K562 (cell line): ENCODE results near the gene SEMA6B. TPM values are rescaled to one million over a fixed set of nuclear protein-coding genes. Genes with fewer than 3 reads are reported as not detected.

Experiments used
- ATAC-seq: fragments of 200-7000 bp; cut with Tn5 transposase; 3 replicates; pipeline ENCODE4 v1.9.1; 2020; ENCODE audit warnings: moderate library complexity
- BruUV-seq: library from RNA; stranded (reverse); fragments of 400-500 nt; replicated peaks from 2 replicates; lab custom pipeline; 2021; lab: Mats Ljungman, UMichigan
- CTCF ChIA-PET: fragments of 300-600 bp; formaldehyde crosslinking; extraction: SDS; loops from one replicate; lab custom pipeline; 2021; ENCODE audit warnings: low intra/inter-chr PET ratio; lab: Yijun Ruan, JAX
- POLR2A ChIA-PET: fragments of 300-600, 350-650 bp; sonication (Branson Sonifier 250); formaldehyde crosslinking; extraction: SDS; loops from one replicate; lab custom pipeline; 2021; ENCODE audit warnings: antibody characterized with exemption, inconsistent platforms; lab: Yijun Ruan, JAX
- DNase-seq, 4 experiments: peaks; one replicate each; pipeline versions ENCODE4 v3.0.0 to v3.0.0-alpha.2; 2011 to 2018; ENCODE audit warnings: low spot score in 3 of 4, mixed read lengths in 3 of 4; ENCODE audit errors: extremely low read depth in 1 of 4
- FAIRE-seq: peaks from 2 replicates; lab custom pipeline; 2011; peaks lifted over from hg19 to GRCh38; lab: Jason Lieb, UNC
- H2AFZ ChIP-seq: 2 replicates; pipeline ENCODE4 v1.6.0; 2011; ENCODE audit warnings: low read depth, low read length, control low read depth, inconsistent platforms
- H3K27ac ChIP-seq: fragments of 200-600 bp; 3 replicates; pipeline ENCODE4 v1.8.0; 2011; ENCODE audit warnings: low read depth, mild to moderate bottlenecking, control low read depth, inconsistent platforms, low read length, moderate library complexity, mixed read lengths; ENCODE audit errors: extremely low read depth
- H3K27me3 ChIP-seq, 2 experiments: fragments of 300-600 bp in 1 of 2; 2 replicates in 1 of 2; 3 replicates in 1 of 2; pipeline versions ENCODE4 v1.6.0 to v1.8.0; 2011; ENCODE audit warnings: inconsistent platforms in 2 of 2, low read length in 2 of 2, mild to moderate bottlenecking in 1 of 2, mixed read lengths in 1 of 2, moderate library complexity in 1 of 2; ENCODE audit not compliant: control insufficient read depth in 2 of 2, insufficient read depth in 2 of 2
- H3K36me3 ChIP-seq: fragments of 300-600 bp; 3 replicates; pipeline ENCODE4 v1.8.0; 2011; ENCODE audit warnings: mild to moderate bottlenecking, low read length, inconsistent platforms; ENCODE audit not compliant: control insufficient read depth, insufficient read depth
- H3K4me1 ChIP-seq, 2 experiments: fragments of 200-600 bp in 1 of 2; replicated peaks in 1 of 2; 2 replicates in 1 of 2; 3 replicates in 1 of 2; pipeline versions ENCODE4 v1.5.1 to v1.8.0; 2011; ENCODE audit warnings: inconsistent platforms in 2 of 2, low read length in 2 of 2, mild to moderate bottlenecking in 1 of 2, mixed read lengths in 1 of 2, moderate library complexity in 1 of 2; ENCODE audit not compliant: control insufficient read depth in 2 of 2, insufficient read depth in 2 of 2
- H3K4me2 ChIP-seq: 2 replicates; pipeline ENCODE4 v1.6.1; 2011; ENCODE audit warnings: low read length, control low read depth, inconsistent platforms, mixed read lengths; ENCODE audit not compliant: insufficient read depth
- H3K4me3 ChIP-seq: fragments of 200-600 bp; sonication (generic), shearing (Covaris generic); 2 replicates; pipeline ENCODE4 v1.5.1; 2016; ENCODE audit warnings: control low read depth, inconsistent platforms
- H3K79me2 ChIP-seq: fragments of 200-600 bp; 3 replicates; pipeline ENCODE4 v1.8.0; 2011; ENCODE audit warnings: low read length, inconsistent platforms; ENCODE audit not compliant: control insufficient read depth, insufficient read depth
- H3K9ac ChIP-seq, 2 experiments: 2 replicates each; pipeline versions ENCODE4 v1.6.0 to v1.6.1; 2011; ENCODE audit warnings: low read depth in 2 of 2, low read length in 2 of 2, control low read depth in 1 of 2, inconsistent platforms in 1 of 2, mild to moderate bottlenecking in 1 of 2, mixed read lengths in 1 of 2; ENCODE audit not compliant: insufficient read depth in 1 of 2
- H3K9me1 ChIP-seq: one replicate; pipeline ENCODE4 v1.6.0; 2011; ENCODE audit warnings: inconsistent platforms, mild to moderate bottlenecking, low read length, moderate library complexity; ENCODE audit not compliant: control insufficient read depth, insufficient read depth
- H3K9me3 ChIP-seq: replicated peaks from 2 replicates; pipeline ENCODE4 v1.5.1; 2011; ENCODE audit warnings: low read depth, low read length, inconsistent platforms; ENCODE audit not compliant: control insufficient read depth, insufficient read depth
- H4K20me1 ChIP-seq: replicated peaks from 2 replicates; pipeline ENCODE4 v1.6.1; 2011; ENCODE audit warnings: low read length, inconsistent platforms, mixed read lengths; ENCODE audit not compliant: control insufficient read depth, insufficient read depth
- CCNT2 ChIP-seq: IDR thresholded peaks from 2 replicates; pipeline ENCODE4 v1.6.1; 2011; ENCODE audit warnings: borderline replicate concordance, low read depth, mild to moderate bottlenecking, moderate library complexity, mixed read lengths, low read length; ENCODE audit not compliant: insufficient read length; ENCODE audit errors: extremely low read depth
- CHD2 ChIP-seq: IDR thresholded peaks from 2 replicates; pipeline ENCODE4 v1.6.1; 2011; ENCODE audit warnings: low read depth, low read length
- CHD4 ChIP-seq: fragments of 200-600 bp; sonication (generic); IDR thresholded peaks from 3 replicates; pipeline ENCODE4 v1.6.1; 2012; ENCODE audit warnings: low read depth, mild to moderate bottlenecking, mixed read lengths, low read length, inconsistent platforms; ENCODE audit not compliant: insufficient read depth, insufficient replicate concordance, poor library complexity, severe bottlenecking
- HCFC1 ChIP-seq: IDR thresholded peaks from 2 replicates; pipeline ENCODE4 v1.6.1; 2012; ENCODE audit warnings: low read depth, low read length, improper control_type of control experiment
- ILK ChIP-seq: fragments of 450-650 bp; IDR thresholded peaks from 2 replicates; pipeline ENCODE4 v1.6.1; 2016; ENCODE audit warnings: missing genetic modification characterization, low read depth, mild to moderate bottlenecking, missing compliant biosample characterization, moderate library complexity, borderline replicate concordance
- JUND ChIP-seq, 2 experiments: IDR thresholded peaks; 2 replicates in 1 of 2; 3 replicates in 1 of 2; pipeline ENCODE4 v1.6.1; 2011; ENCODE audit warnings: borderline replicate concordance in 2 of 2, low read depth in 2 of 2, low read length in 2 of 2, improper control_type of control experiment in 1 of 2, missing biosample characterization in 1 of 2, missing genetic modification characterization in 1 of 2, missing genetic modification reagents in 1 of 2
- POLR2G ChIP-seq: fragments of 200-400 bp; formaldehyde crosslinking; IDR thresholded peaks from 2 replicates; pipeline ENCODE4 v1.6.1; 2017; ENCODE audit warnings: low read depth, mild to moderate bottlenecking, antibody characterized with exemption, low read length, moderate library complexity
- RBM22 ChIP-seq: fragments of 200-400 bp; formaldehyde crosslinking; IDR thresholded peaks from 2 replicates; pipeline ENCODE4 v1.6.1; 2018; ENCODE audit warnings: low read length, low read depth; ENCODE audit not compliant: poor library complexity, severe bottlenecking
- ZNF197 ChIP-seq: fragments of 200-800 bp; sonication (Bioruptor generic); IDR thresholded peaks from 2 replicates; pipeline ENCODE4 v1.6.1; 2016; ENCODE audit warnings: low read depth, missing genetic modification characterization, missing compliant biosample characterization
- WGBS: fragments of 100-300 bp; shearing (Covaris generic); methylation state at CpG from one replicate; pipeline ENCODE4 v1.1.6; 2016; ENCODE audit warnings: low coverage, mixed read lengths; ENCODE audit not compliant: insufficient coverage; ENCODE audit errors: missing lambda C conversion rate; 5-methylcytosine and 5-hydroxymethylcytosine counted together
- in situ Hi-C: fragments of 300-500 bp; cut with MboI; formaldehyde crosslinking; loops from 4 replicates; pipeline ENCODE4 v1.15.0; 2018; ENCODE audit warnings: inconsistent platforms, mixed read lengths
- intact Hi-C: fragments of 100-400 bp; cut with micrococcal nuclease; formaldehyde crosslinking; loops from 2 replicates; pipeline ENCODE4 v1.14.2; 2022
- polyA plus RNA-seq, 8 experiments: library from polyadenylated mRNA; depleted of rRNA in 4 of 8; stranded (reverse) in 5 of 8; unstranded in 3 of 8; fragments of >200 nt; fragmentation: Nextera tagmentation in 2 of 8; fragmentation: Illumina TruSeq in 1 of 8; extraction: Ambion mirVana in 2 of 8; extraction: Trizol in 1 of 8; gene quantifications; 2 replicates each; pipeline versions ENCODE4 v1.2.1 to v1.2.3, GENCODE V29; 2011 to 2014; ENCODE audit warnings: inconsistent platforms in 1 of 8, missing spikeins in 1 of 8
- total RNA-seq, 7 experiments: library from RNA; depleted of rRNA in 6 of 7; stranded (reverse); fragments of >200 nt in 6 of 7; fragmentation: Illumina TruSeq in 2 of 7; extraction: Trizol in 2 of 7; gene quantifications; 2 replicates each; pipeline versions ENCODE4 v1.2.1 to v1.2.3, GENCODE V29; 2011 to 2021; ENCODE audit warnings: low replicate concordance in 1 of 7
- TF ChIP-seq, protein P1 (sequence below), 2 experiments: fragments of 450-650 bp in 1 of 2; sonication (generic) in 1 of 2; formaldehyde crosslinking; conservative IDR thresholded peaks; 2 replicates each; pipeline versions ENCODE4 v1.4.0 to v1.8.1; 2020 to 2022; ENCODE audit warnings: mild to moderate bottlenecking in 1 of 2, missing genetic modification reagents in 1 of 2
- TF ChIP-seq, protein P2 (sequence below): sonication (generic); formaldehyde crosslinking; IDR thresholded peaks from 2 replicates; pipeline ENCODE4 v1.9.0; 2022; ENCODE audit warnings: mild to moderate bottlenecking, missing genetic modification reagents
- TF ChIP-seq, protein P3 (sequence below): IDR thresholded peaks from 2 replicates; pipeline ENCODE4 v1.6.1; 2014; ENCODE audit warnings: antibody characterized with exemption

The SEMA6B gene
- total and polyA plus RNA-seq, 9 of the 15 experiments (the other 6 are each of a cell fraction or from before 2014, with no cell fraction given): 0.65 to 4.6 (median 2.5) TPM; not detected in 2

DNA sequence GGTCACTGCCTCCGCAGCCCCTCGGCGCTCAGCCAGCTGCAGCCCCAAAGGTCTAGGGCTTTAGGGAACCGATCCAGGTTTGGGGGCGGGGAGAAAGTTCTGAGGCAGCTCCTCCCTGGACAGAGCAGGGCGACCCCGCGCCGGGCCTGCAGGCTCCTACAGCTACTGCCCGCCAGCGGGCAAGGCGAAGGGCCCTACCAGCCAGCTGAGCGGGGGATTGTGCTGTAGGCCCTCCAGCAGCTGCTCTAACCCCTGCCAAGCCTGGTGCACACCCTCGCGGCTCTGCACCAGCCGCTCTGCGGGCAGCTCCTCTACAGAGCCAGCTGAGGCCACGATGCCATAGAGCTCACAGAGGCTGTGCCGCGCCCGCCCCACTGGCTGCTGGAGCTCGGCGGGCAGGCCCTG, 55.2 kb downstream of the SEMA6B start:
- intact Hi-C loops (no loop called here), in situ Hi-C loops (no loop called here)
- CTCF ChIA-PET: no interaction called here

DNA sequence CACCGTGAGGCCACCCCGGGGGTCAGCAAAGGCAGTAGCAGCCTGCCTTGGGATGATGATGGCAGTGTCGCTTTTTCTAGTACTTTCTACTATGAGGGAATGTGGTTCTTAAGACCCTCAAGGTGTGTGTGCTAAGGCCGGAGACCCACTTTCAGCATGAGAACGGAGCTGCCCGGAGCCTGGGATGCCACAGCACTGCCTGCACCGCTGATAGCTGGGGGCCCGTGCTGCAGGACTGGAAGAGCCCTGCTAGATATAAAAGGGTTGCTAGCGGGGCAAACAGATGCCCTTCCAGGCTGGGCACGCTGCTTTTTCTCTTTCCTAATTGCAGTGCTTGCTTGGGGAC, 55.7 kb downstream of the SEMA6B start:
- no peak overlapping the region for H3K9ac ChIP-seq
- H3K79me2 ChIP-seq: no peaks in the 10 kb centered on the region
- BruUV-seq: no TSS peak
- intact Hi-C loops (no loop called here), in situ Hi-C loops (no loop called here)
- no peaks in the 10 kb centered on the region for H3K27me3 ChIP-seq
- ATAC-seq: no peak
- ChIA-PET CTCF (no interaction called here), POLR2A (interaction anchor here (1.3 kb wide), 1 partner anchor 33 kb away, joined by 3 read pairs; no protein-coding TSS in a partner anchor)
- no peak overlapping the region for H3K4me3 ChIP-seq
- H3K27ac ChIP-seq: no peak overlapping the region
- H3K9me3 ChIP-seq: no peaks in the 10 kb centered on the region
- H3K4me1 ChIP-seq: peaks cover 0 to 71% of the 10 kb centered on the region in 2 experiments; a peak in 2 of 5 replicates
- WGBS: 83% methylated on average over 10 of the region's 10 CpGs
- H3K4me2 ChIP-seq: no peak overlapping the region
- peaks cover 5% of the 10 kb centered on the region; the same call in 1 of the 2 replicates for H4K20me1 ChIP-seq
- no peak for FAIRE-seq
- no peak overlapping the region for H2AFZ ChIP-seq
- peaks cover 22% of the 10 kb centered on the region; the same call in 1 of the 3 replicates for H3K36me3 ChIP-seq
- peaks cover 3% of the 10 kb centered on the region for H3K9me1 ChIP-seq
- DNase-seq: no peak
- TF ChIP-seq, protein P1, sequence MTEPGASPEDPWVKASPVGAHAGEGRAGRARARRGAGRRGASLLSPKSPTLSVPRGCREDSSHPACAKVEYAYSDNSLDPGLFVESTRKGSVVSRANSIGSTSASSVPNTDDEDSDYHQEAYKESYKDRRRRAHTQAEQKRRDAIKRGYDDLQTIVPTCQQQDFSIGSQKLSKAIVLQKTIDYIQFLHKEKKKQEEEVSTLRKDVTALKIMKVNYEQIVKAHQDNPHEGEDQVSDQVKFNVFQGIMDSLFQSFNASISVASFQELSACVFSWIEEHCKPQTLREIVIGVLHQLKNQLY (CRISPR knock-in tag; conservative IDR thresholded peaks at IDR 0.05): no peak
- TF ChIP-seq CHD4 (no peak), ILK (no peak), JUND (IDR thresholded peaks at IDR 0.05; ENCODE audit: borderline replicate concordance, low read depth, low read length) (no peak), JUND (tag; IDR thresholded peaks at IDR 0.05; ENCODE audit: borderline replicate concordance, low read depth, low read length) (no peak), CCNT2 (no peak), HCFC1 (no peak)
- TF ChIP-seq, protein P2, sequence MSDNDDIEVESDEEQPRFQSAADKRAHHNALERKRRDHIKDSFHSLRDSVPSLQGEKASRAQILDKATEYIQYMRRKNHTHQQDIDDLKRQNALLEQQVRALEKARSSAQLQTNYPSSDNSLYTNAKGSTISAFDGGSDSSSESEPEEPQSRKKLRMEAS (CRISPR knock-in tag): no peak
- TF ChIP-seq, protein P3, sequence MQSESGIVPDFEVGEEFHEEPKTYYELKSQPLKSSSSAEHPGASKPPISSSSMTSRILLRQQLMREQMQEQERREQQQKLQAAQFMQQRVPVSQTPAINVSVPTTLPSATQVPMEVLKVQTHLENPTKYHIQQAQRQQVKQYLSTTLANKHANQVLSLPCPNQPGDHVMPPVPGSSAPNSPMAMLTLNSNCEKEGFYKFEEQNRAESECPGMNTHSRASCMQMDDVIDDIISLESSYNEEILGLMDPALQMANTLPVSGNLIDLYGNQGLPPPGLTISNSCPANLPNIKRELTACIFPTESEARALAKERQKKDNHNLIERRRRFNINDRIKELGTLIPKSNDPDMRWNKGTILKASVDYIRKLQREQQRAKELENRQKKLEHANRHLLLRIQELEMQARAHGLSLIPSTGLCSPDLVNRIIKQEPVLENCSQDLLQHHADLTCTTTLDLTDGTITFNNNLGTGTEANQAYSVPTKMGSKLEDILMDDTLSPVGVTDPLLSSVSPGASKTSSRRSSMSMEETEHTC: no peak

More for the DNA sequence above, 55.2 kb downstream of the SEMA6B start:
- Histone ChIP-seq H3K4me1 (peaks cover 0 to 72% of the 10 kb centered on the region in 2 experiments; a peak in 2 of 5 replicates), H3K9ac (0 out of 4 replicates have a peak overlapping the region, but pooled peaks of 1 of the 2 experiments have one; percentile 35), H3K36me3 (peaks cover 21% of the 10 kb centered on the region; the same call in 1 of the 3 replicates), H3K4me2 (no peak overlapping the region), H3K79me2 (no peaks in the 10 kb centered on the region), H3K27ac (no peak overlapping the region), H3K9me1 (peaks cover 3% of the 10 kb centered on the region), H3K4me3 (no peak overlapping the region), H4K20me1 (peaks cover 5% of the 10 kb centered on the region; the same call in 1 of the 2 replicates), H3K9me3 (no peaks in the 10 kb centered on the region), H3K27me3 (no peaks in the 10 kb centered on the region), H2AFZ (no peak overlapping the region)
- FAIRE-seq (no peak), DNase-seq (no peak), ATAC-seq (no peak)
- BruUV-seq: no TSS peak
- POLR2A ChIA-PET: interaction anchor here (0.6 to 1.3 kb wide), 2 partner anchors 33 to 137 kb away, joined by 3 read pairs; no protein-coding TSS in a partner anchor
- peak; percentile 33 for TF ChIP-seq RBM22
- TF ChIP-seq CHD2: no peak
- TF ChIP-seq POLR2G: peak; percentile 44; the same call in 1 of the 2 replicates
- no peak for TF ChIP-seq ZNF197 (CRISPR knock-in tag)
- WGBS: 89% methylated on average over 15 of the region's 23 CpGs
